Fibroblast of lung (primary cell): ENCODE data around the gene WDR49.

Experiments
- EZH2 ChIP-seq: IDR thresholded peaks from 2 replicates; pipeline ENCODE4 v1.5.1; 2012; ENCODE audit warnings: low read length, control low read depth, mild to moderate bottlenecking; ENCODE audit errors: missing control alignments
- TF ChIP-seq, protein P1 (sequence below), 2 donors: IDR thresholded peaks in 1 of 2; conservative IDR thresholded peaks in 1 of 2; 1 replicate in 1 of 2; 2 replicates in 1 of 2; pipeline ENCODE4 v1.5.1; 2011 to 2012; ENCODE audit warnings: low read length in 2 of 2, control low read depth in 1 of 2, inconsistent platforms in 1 of 2, low read depth in 1 of 2, mild to moderate bottlenecking in 1 of 2

DNA sequence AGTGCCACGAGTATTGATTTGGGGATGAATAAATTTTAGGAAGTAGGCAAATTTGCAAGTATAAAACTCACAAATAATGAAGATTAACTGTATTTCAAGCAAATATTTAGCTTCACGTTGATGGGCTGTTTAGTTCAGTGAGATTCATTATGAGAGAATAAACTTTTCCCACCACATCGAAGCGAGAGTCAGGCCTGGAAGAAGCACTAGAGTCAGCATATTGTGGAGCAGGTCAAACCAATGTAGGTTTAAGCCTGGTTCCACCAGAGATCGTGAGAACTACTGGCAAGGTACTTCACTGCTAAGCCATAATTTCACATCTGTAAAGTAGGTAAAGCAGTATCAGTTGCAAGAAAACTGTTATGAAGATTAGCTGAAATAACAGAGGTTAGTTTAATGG is 22.3 kb downstream of the WDR49 start:
- TF ChIP-seq EZH2, result no peak
- TF ChIP-seq, protein P1, sequence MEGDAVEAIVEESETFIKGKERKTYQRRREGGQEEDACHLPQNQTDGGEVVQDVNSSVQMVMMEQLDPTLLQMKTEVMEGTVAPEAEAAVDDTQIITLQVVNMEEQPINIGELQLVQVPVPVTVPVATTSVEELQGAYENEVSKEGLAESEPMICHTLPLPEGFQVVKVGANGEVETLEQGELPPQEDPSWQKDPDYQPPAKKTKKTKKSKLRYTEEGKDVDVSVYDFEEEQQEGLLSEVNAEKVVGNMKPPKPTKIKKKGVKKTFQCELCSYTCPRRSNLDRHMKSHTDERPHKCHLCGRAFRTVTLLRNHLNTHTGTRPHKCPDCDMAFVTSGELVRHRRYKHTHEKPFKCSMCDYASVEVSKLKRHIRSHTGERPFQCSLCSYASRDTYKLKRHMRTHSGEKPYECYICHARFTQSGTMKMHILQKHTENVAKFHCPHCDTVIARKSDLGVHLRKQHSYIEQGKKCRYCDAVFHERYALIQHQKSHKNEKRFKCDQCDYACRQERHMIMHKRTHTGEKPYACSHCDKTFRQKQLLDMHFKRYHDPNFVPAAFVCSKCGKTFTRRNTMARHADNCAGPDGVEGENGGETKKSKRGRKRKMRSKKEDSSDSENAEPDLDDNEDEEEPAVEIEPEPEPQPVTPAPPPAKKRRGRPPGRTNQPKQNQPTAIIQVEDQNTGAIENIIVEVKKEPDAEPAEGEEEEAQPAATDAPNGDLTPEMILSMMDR (conservative IDR thresholded peaks at IDR 0.05 in 1 of 2, IDR thresholded peaks at IDR 0.05 in 1 of 2; ENCODE audit: low read depth in 1 of 2, low read length in 2 of 2), result no peak
